ENCODE data around the gene ELOVL5. TPM values are rescaled to one million over a fixed set of nuclear protein-coding genes. Genes with fewer than 3 reads are reported as not detected.

ELOVL5 gene
- total and polyA plus RNA-seq, 2 donors (not counting 1 experiment from before 2014, with no cell fraction given): 128 to 144 TPM

- no peak overlapping the region for H3K9ac ChIP-seq (ENCODE audit: low read length)
- WGBS (ENCODE audit: insufficient coverage): no CpG with 5 or more reads among the region's 2 CpGs
- intact Hi-C loops (cut with micrococcal nuclease): no loop called here
- DNase-seq: no peak
- Mint-ChIP-seq H3K4me3 (no peak overlapping the region), H3K27me3 (no peaks in the 10 kb centered on the region), H3K4me1 (peaks cover 73% of the 10 kb centered on the region), H3K9me3 (ENCODE audit: insufficient read depth) (no peaks in the 10 kb centered on the region), H3K27ac (peak overlapping the region; percentile 57)
- peaks cover 100% of the 10 kb centered on the region for H3K79me2 ChIP-seq (ENCODE audit: control insufficient read depth, insufficient read depth, low read length)
- H3K27me3 ChIP-seq (replicated peaks in 1 of 4; ENCODE audit: control extremely low read depth in 1 of 4, control insufficient read depth in 3 of 4, insufficient read depth in 4 of 4, low read length in 3 of 4): no peaks in the 10 kb centered on the region
- H3K27ac ChIP-seq (ENCODE audit: low read length in 2 of 2): peak overlapping the region in 1 of 2 donors; percentile 49
- H2AFZ ChIP-seq (ENCODE audit: insufficient read depth, low read depth, low read length, poor library complexity, severe bottlenecking): no peak overlapping the region
- H3K4me2 ChIP-seq (replicated peaks; ENCODE audit: low read depth, low read length, poor library complexity, severe bottlenecking): no peak overlapping the region
- peaks cover 54% of the 10 kb centered on the region for H4K20me1 ChIP-seq (ENCODE audit: control insufficient read depth, insufficient read depth, low read length, poor library complexity, severe bottlenecking)
- TF ChIP-seq CTCF (IDR thresholded peaks at IDR 0.05): no peak
- no peak for TF ChIP-seq EZH2 (IDR thresholded peaks at IDR 0.05; ENCODE audit: borderline replicate concordance, insufficient read depth, low read depth, low read length, poor library complexity, severe bottlenecking)
- ChIA-PET CTCF (interaction anchor here (1.1 to 2.6 kb wide), 9 partner anchors 10 to 172 kb away, joined by 3 to 13 read pairs (median 3); partner anchors contain the start of gene ELOVL5), POLR2A (interaction anchor here (1.3 kb wide), 1 partner anchor 14 kb away, joined by 4 read pairs; no protein-coding TSS in a partner anchor)
- peaks cover 0 to 3% (median 0%) of the 10 kb centered on the region in 3 donors for H3K9me3 ChIP-seq (ENCODE audit: control extremely low read depth in 1 of 3, control insufficient read depth in 2 of 3, insufficient read depth in 1 of 3, low read length in 2 of 3)
- no peak for ATAC-seq (ENCODE audit: low read depth)
- H3K4me3 ChIP-seq (ENCODE audit: control extremely low read depth in 1 of 5, extremely low read depth in 1 of 5, insufficient read depth in 1 of 5, low read depth in 2 of 5, low read length in 4 of 5): no peak overlapping the region
- H3K4me1 ChIP-seq (ENCODE audit: control insufficient read depth in 2 of 2, insufficient read depth in 2 of 2, low read length in 2 of 2): peaks cover 46 to 50% of the 10 kb centered on the region in 2 donors
- peaks cover 0 to 33% of the 10 kb centered on the region in 2 experiments for H3K36me3 ChIP-seq (replicated peaks in 1 of 2; ENCODE audit: control extremely low read depth in 1 of 2, control insufficient read depth in 1 of 2, extremely low read depth in 1 of 2, insufficient read depth in 2 of 2, low read length in 1 of 2)
These were observed 27.0 kb downstream of the ELOVL5 start for GRCh38 chr6:53321701-53322100.

- DNase-seq (no peak), ATAC-seq (ENCODE audit: low read depth) (no peak)
- Mint-ChIP-seq H3K27me3 (no peaks in the 10 kb centered on the region), H3K27ac (no peak overlapping the region), H3K9me3 (ENCODE audit: insufficient read depth) (no peaks in the 10 kb centered on the region), H3K4me1 (peaks cover 73% of the 10 kb centered on the region), H3K4me3 (no peak overlapping the region)
- intact Hi-C loops (cut with micrococcal nuclease): no loop called here
- H3K79me2 ChIP-seq (ENCODE audit: control insufficient read depth, insufficient read depth, low read length): peaks cover 100% of the 10 kb centered on the region
- H4K20me1 ChIP-seq (ENCODE audit: control insufficient read depth, insufficient read depth, low read length, poor library complexity, severe bottlenecking): peaks cover 54% of the 10 kb centered on the region
- WGBS (ENCODE audit: insufficient coverage): 100% methylated on average over 2 of the region's 5 CpGs
- no peak overlapping the region for H2AFZ ChIP-seq (ENCODE audit: insufficient read depth, low read depth, low read length, poor library complexity, severe bottlenecking)
- peaks cover 0 to 30% of the 10 kb centered on the region in 2 experiments for H3K36me3 ChIP-seq (replicated peaks in 1 of 2; ENCODE audit: control extremely low read depth in 1 of 2, control insufficient read depth in 1 of 2, extremely low read depth in 1 of 2, insufficient read depth in 2 of 2, low read length in 1 of 2)
- CTCF ChIA-PET: interaction anchor here (1.1 to 2.4 kb wide), 3 partner anchors 30 to 163 kb away, joined by 3 to 9 read pairs (median 3); no protein-coding TSS in a partner anchor
- no peaks in the 10 kb centered on the region for H3K27me3 ChIP-seq (replicated peaks in 1 of 4; ENCODE audit: control extremely low read depth in 1 of 4, control insufficient read depth in 3 of 4, insufficient read depth in 4 of 4, low read length in 3 of 4)
- H3K27ac ChIP-seq (ENCODE audit: low read length in 2 of 2): peak overlapping the region in 1 of 2 donors; percentile 49
- peaks cover 46 to 49% of the 10 kb centered on the region in 2 donors for H3K4me1 ChIP-seq (ENCODE audit: control insufficient read depth in 2 of 2, insufficient read depth in 2 of 2, low read length in 2 of 2)
- peaks cover 0 to 3% (median 0%) of the 10 kb centered on the region in 3 donors for H3K9me3 ChIP-seq (ENCODE audit: control extremely low read depth in 1 of 3, control insufficient read depth in 2 of 3, insufficient read depth in 1 of 3, low read length in 2 of 3)
- POLR2A ChIA-PET: interaction anchor here (1.3 kb wide), 1 partner anchor 14 kb away, joined by 4 read pairs; no protein-coding TSS in a partner anchor
- no peak overlapping the region for H3K4me2 ChIP-seq (replicated peaks; ENCODE audit: low read depth, low read length, poor library complexity, severe bottlenecking)
- H3K9ac ChIP-seq (ENCODE audit: low read length): no peak overlapping the region
- no peak overlapping the region for H3K4me3 ChIP-seq (ENCODE audit: control extremely low read depth in 1 of 5, extremely low read depth in 1 of 5, insufficient read depth in 1 of 5, low read depth in 2 of 5, low read length in 4 of 5)
- TF ChIP-seq CTCF (IDR thresholded peaks at IDR 0.05) (no peak), EZH2 (IDR thresholded peaks at IDR 0.05; ENCODE audit: borderline replicate concordance, insufficient read depth, low read depth, low read length, poor library complexity, severe bottlenecking) (no peak)
These were observed 27.8 kb downstream of the ELOVL5 start for GRCh38 chr6:53320964-53321363.
